Measurements from ENCODE around the gene NEK11. TPM values are rescaled to one million over a fixed set of nuclear protein-coding genes. Genes with fewer than 3 reads are reported as not detected.
A peak's percentile ranks its signal among the peaks of the same experiment; 100 is the strongest.

Gene NEK11
- polyA plus RNA-seq, 1 donor (not counting 4 experiments of a cell fraction or from before 2014, with no cell fraction given) = 9.4 TPM

GRCh38 chr3:131110087-131110486, 83.4 kb downstream of the NEK11 start:
- peak; percentile 44 for FAIRE-seq
- peak overlapping the region in 1 of 3 experiments; percentile 26 for H3K4me3 ChIP-seq (ENCODE audit: control insufficient read depth in 2 of 3, extremely low read depth in 1 of 3, insufficient read depth in 2 of 3, low read depth in 1 of 3, low read length in 3 of 3)
- no peaks in the 10 kb centered on the region for H3K79me2 ChIP-seq (ENCODE audit: control insufficient read depth, insufficient read depth, low read length)
- dilution Hi-C loops (cut with MboI; ENCODE audit: extremely low pct_ligation_motif_present, low sequenced_read_pairs) = no loop called here
- peak; percentile 40 for DNase-seq (ENCODE audit: low read depth, low spot score)
- no peaks in the 10 kb centered on the region for H3K9me1 ChIP-seq (ENCODE audit: control insufficient read depth, extremely low read depth, insufficient read depth, low read length)
- H3K4me2 ChIP-seq (ENCODE audit: control insufficient read depth, extremely low read depth, insufficient read depth, low read depth, low read length) = peak overlapping the region; percentile 52
- H3K9me3 ChIP-seq (ENCODE audit: control insufficient read depth, low read depth, low read length) = no peaks in the 10 kb centered on the region
- no peaks in the 10 kb centered on the region for H3K36me3 ChIP-seq (ENCODE audit: control insufficient read depth in 2 of 2, extremely low read depth in 1 of 2, insufficient read depth in 2 of 2, low read length in 2 of 2)
- no peaks in the 10 kb centered on the region for H3K27me3 ChIP-seq (ENCODE audit: control insufficient read depth, extremely low read depth, insufficient read depth, low read length)
- TF ChIP-seq EZH2 (IDR thresholded peaks at IDR 0.05; ENCODE audit: low read length) (no peak), CTCF (optimal IDR thresholded peaks at IDR 0.05 in 1 of 3, IDR thresholded peaks at IDR 0.05 in 1 of 3, conservative IDR thresholded peaks at IDR 0.05 in 1 of 3; ENCODE audit: extremely low read depth in 1 of 3, insufficient read depth in 2 of 3, low read length in 3 of 3) (no peak)
- no peaks in the 10 kb centered on the region for H4K20me1 ChIP-seq (ENCODE audit: control insufficient read depth, extremely low read depth, insufficient read depth, low read length)
- H3K27ac ChIP-seq (ENCODE audit: control insufficient read depth, insufficient read depth, low read length) = no peak overlapping the region
- H2AFZ ChIP-seq (ENCODE audit: control insufficient read depth, low read length) = no peak overlapping the region
- peaks cover 26% of the 10 kb centered on the region for H3K4me1 ChIP-seq (ENCODE audit: control insufficient read depth, extremely low read depth, insufficient read depth, low read length)
- H3K9ac ChIP-seq (ENCODE audit: control insufficient read depth, extremely low read depth, insufficient read depth, low read length) = no peak overlapping the region

- Histone ChIP-seq H3K4me3 (ENCODE audit: control insufficient read depth in 2 of 3, extremely low read depth in 1 of 3, insufficient read depth in 2 of 3, low read depth in 1 of 3, low read length in 3 of 3) (no peak overlapping the region), H3K27me3 (ENCODE audit: control insufficient read depth, extremely low read depth, insufficient read depth, low read length) (no peaks in the 10 kb centered on the region), H3K9me1 (ENCODE audit: control insufficient read depth, extremely low read depth, insufficient read depth, low read length) (no peaks in the 10 kb centered on the region), H3K27ac (ENCODE audit: control insufficient read depth, insufficient read depth, low read length) (no peak overlapping the region), H4K20me1 (ENCODE audit: control insufficient read depth, extremely low read depth, insufficient read depth, low read length) (no peaks in the 10 kb centered on the region), H3K4me2 (ENCODE audit: control insufficient read depth, extremely low read depth, insufficient read depth, low read depth, low read length) (no peak overlapping the region), H2AFZ (ENCODE audit: control insufficient read depth, low read length) (no peak overlapping the region), H3K79me2 (ENCODE audit: control insufficient read depth, insufficient read depth, low read length) (no peaks in the 10 kb centered on the region), H3K36me3 (ENCODE audit: control insufficient read depth in 2 of 2, extremely low read depth in 1 of 2, insufficient read depth in 2 of 2, low read length in 2 of 2) (no peaks in the 10 kb centered on the region), H3K9ac (ENCODE audit: control insufficient read depth, extremely low read depth, insufficient read depth, low read length) (no peak overlapping the region), H3K9me3 (ENCODE audit: control insufficient read depth, low read depth, low read length) (no peaks in the 10 kb centered on the region), H3K4me1 (ENCODE audit: control insufficient read depth, extremely low read depth, insufficient read depth, low read length) (peaks cover 15% of the 10 kb centered on the region)
- DNase-seq (ENCODE audit: low read depth, low spot score) (no peak), FAIRE-seq (no peak)
- dilution Hi-C loops (cut with MboI; ENCODE audit: extremely low pct_ligation_motif_present, low sequenced_read_pairs) = no loop called here
- TF ChIP-seq EZH2 (IDR thresholded peaks at IDR 0.05; ENCODE audit: low read length) = no peak
Measured at GRCh38 chr3:131114256-131114655, 87.6 kb downstream of the NEK11 start.

GRCh38 chr3:131125684-131126083, 99.0 kb downstream of the NEK11 start:
- no peaks in the 10 kb centered on the region for H3K79me2 ChIP-seq (ENCODE audit: control insufficient read depth, insufficient read depth, low read length)
- FAIRE-seq (no peak), DNase-seq (ENCODE audit: low read depth, low spot score) (no peak)
- no peaks in the 10 kb centered on the region for H3K4me1 ChIP-seq (ENCODE audit: control insufficient read depth, extremely low read depth, insufficient read depth, low read length)
- no peak overlapping the region for H3K4me3 ChIP-seq (ENCODE audit: control insufficient read depth in 2 of 3, extremely low read depth in 1 of 3, insufficient read depth in 2 of 3, low read depth in 1 of 3, low read length in 3 of 3)
- H3K36me3 ChIP-seq (ENCODE audit: control insufficient read depth in 2 of 2, extremely low read depth in 1 of 2, insufficient read depth in 2 of 2, low read length in 2 of 2) = no peaks in the 10 kb centered on the region
- dilution Hi-C loops (cut with MboI; ENCODE audit: extremely low pct_ligation_motif_present, low sequenced_read_pairs) = no loop called here
- no peaks in the 10 kb centered on the region for H3K27me3 ChIP-seq (ENCODE audit: control insufficient read depth, extremely low read depth, insufficient read depth, low read length)
- no peak overlapping the region for H3K27ac ChIP-seq (ENCODE audit: control insufficient read depth, insufficient read depth, low read length)
- H4K20me1 ChIP-seq (ENCODE audit: control insufficient read depth, extremely low read depth, insufficient read depth, low read length) = no peaks in the 10 kb centered on the region
- no peaks in the 10 kb centered on the region for H3K9me1 ChIP-seq (ENCODE audit: control insufficient read depth, extremely low read depth, insufficient read depth, low read length)
- no peaks in the 10 kb centered on the region for H3K9me3 ChIP-seq (ENCODE audit: control insufficient read depth, low read depth, low read length)
- H2AFZ ChIP-seq (ENCODE audit: control insufficient read depth, low read length) = no peak overlapping the region
- H3K4me2 ChIP-seq (ENCODE audit: control insufficient read depth, extremely low read depth, insufficient read depth, low read depth, low read length) = no peak overlapping the region
- no peak overlapping the region for H3K9ac ChIP-seq (ENCODE audit: control insufficient read depth, extremely low read depth, insufficient read depth, low read length)
- TF ChIP-seq CTCF (optimal IDR thresholded peaks at IDR 0.05 in 1 of 3, IDR thresholded peaks at IDR 0.05 in 1 of 3, conservative IDR thresholded peaks at IDR 0.05 in 1 of 3; ENCODE audit: extremely low read depth in 1 of 3, insufficient read depth in 2 of 3, low read length in 3 of 3) = no peak
- no peak for TF ChIP-seq EZH2 (IDR thresholded peaks at IDR 0.05; ENCODE audit: low read length)

Data from keratinocyte (primary cell).